Body of pancreas (tissue), 4 donors: ENCODE results near the gene EML6.

ENCODE experiments used
- CTCF ChIP-seq, 7 experiments: fragments of 450-650 bp in 4 of 7; fragments of 200-600 bp in 3 of 7; sonication (generic) in 3 of 7; IDR thresholded peaks; one replicate each; pipeline ENCODE4 v1.5.1; 2016 to 2019; ENCODE audit warnings: antibody characterized with exemption in 7 of 7
- POLR2A ChIP-seq, 3 donors: fragments of 450-650 bp; IDR thresholded peaks; one replicate each; pipeline ENCODE4 v1.6.1; 2016; ENCODE audit warnings: antibody characterized with exemption in 3 of 3, mild to moderate bottlenecking in 2 of 3

- TF ChIP-seq CTCF (IDR thresholded peaks at IDR 0.05) (no peak), POLR2A (IDR thresholded peaks at IDR 0.05) (no peak)
Measured at GRCh38 chr2:55012672-55013484, 289.4 kb downstream of the EML6 start.
